Astrocyte of the cerebellum (primary cell): Measurements from ENCODE around the gene GAS7.

Source experiments
- DNase-seq: peaks from one replicate; pipeline ENCODE4 v3.0.0-alpha.2; 2011; ENCODE audit warnings: low read depth
- H3K4me3 ChIP-seq: 2 replicates; pipeline ENCODE4 v1.5.1; 2011; ENCODE audit warnings: mild to moderate bottlenecking, low read depth, low read length, moderate library complexity
- CTCF ChIP-seq: IDR thresholded peaks from 2 replicates; pipeline ENCODE4 v1.5.1; 2012; ENCODE audit warnings: low read length, low read depth, moderate library complexity, mild to moderate bottlenecking; ENCODE audit errors: missing control alignments
- in situ Hi-C: cut with HindIII; loops from 2 replicates; pipeline ENCODE4 v1.10.0; 2017; ENCODE audit warnings: low sequenced_read_pairs

The GAS7 gene

GRCh38 chr17:10091046-10091445 lies 107.4 kb downstream of the GAS7 start:
- H3K4me3 ChIP-seq, result no peak overlapping the region
- DNase-seq, result no peak
- in situ Hi-C loops, result no loop called here
- TF ChIP-seq CTCF, result no peak

- in situ Hi-C loops, result no loop called here
- no peak for DNase-seq
- TF ChIP-seq CTCF, result no peak
- no peak overlapping the region for H3K4me3 ChIP-seq
Measured at GRCh38 chr17:10089196-10089804, 109.1 kb downstream of the GAS7 start.

- in situ Hi-C loops, result no loop called here
- no peak for DNase-seq
- no peak for TF ChIP-seq CTCF
- H3K4me3 ChIP-seq, result no peak overlapping the region
Measured at GRCh38 chr17:10088444-10088843, 110.0 kb downstream of the GAS7 start.

GRCh38 chr17:10087355-10087754 lies 111.1 kb downstream of the GAS7 start:
- no peak overlapping the region for H3K4me3 ChIP-seq
- TF ChIP-seq CTCF, result no peak
- in situ Hi-C loops, result no loop called here
- no peak for DNase-seq

- in situ Hi-C loops, result no loop called here
- no peak for TF ChIP-seq CTCF
- DNase-seq, result no peak
- no peak overlapping the region for H3K4me3 ChIP-seq
Measured at GRCh38 chr17:10083864-10084263, 114.5 kb downstream of the GAS7 start.

- no peak for TF ChIP-seq CTCF
- in situ Hi-C loops, result no loop called here
- H3K4me3 ChIP-seq, result no peak overlapping the region
- DNase-seq, result no peak
Measured at GRCh38 chr17:10082795-10083194, 115.6 kb downstream of the GAS7 start.
